Measurements from ENCODE around the gene HDGF.
A peak's percentile ranks its signal among the peaks of the same experiment; 100 is the strongest.

HDGF gene

DNA sequence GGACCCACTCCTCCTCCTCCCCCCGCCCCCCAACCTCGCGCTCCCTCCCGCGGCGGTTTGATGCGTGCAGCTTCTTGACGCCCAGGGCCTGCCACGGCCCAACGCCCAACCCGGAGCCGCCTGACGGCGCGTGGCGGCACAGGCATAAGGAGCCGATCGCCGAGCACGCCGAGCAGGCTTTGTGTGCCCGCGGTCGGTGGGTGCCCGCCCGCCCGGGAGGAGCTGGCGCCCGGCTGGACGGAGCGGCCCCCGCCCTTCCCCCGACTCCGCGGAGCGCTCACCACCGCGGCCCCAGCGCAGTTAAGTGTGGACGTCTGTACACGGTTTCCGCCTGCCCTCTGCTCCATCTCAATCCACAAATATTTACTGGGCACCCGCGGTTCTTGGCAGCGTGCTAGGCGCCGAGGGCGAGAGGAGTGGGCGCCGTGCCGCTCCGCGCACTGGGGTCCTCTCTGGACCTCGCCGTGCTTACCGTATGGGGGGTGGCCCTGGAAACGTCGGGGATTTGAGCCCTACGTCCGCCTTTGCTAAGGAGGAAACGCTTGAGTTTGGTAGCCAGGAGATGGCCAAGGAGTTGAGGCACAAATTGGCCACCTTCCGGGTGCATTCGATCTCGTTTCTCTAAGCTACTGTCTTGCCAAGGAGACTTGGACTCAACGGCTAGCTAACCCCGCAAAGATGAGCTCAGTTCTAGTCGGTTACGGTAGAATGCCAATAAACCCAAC lies 444 bp upstream of the HDGF start:
- H4K8ac ChIP-seq (ENCODE audit: low read depth, low read length): no peak overlapping the region
- peak overlapping the region; percentile 16 for H2BK120ac ChIP-seq (ENCODE audit: low read depth, low read length)
- DNase-seq: peak; percentile 98
- peak overlapping the region; percentile 75 for H2BK5ac ChIP-seq (ENCODE audit: low read length)
- no peaks in the 10 kb centered on the region for H3K27me3 ChIP-seq (ENCODE audit: insufficient read depth, low read length, poor library complexity)
- peaks cover 5% of the 10 kb centered on the region for H3K79me1 ChIP-seq (ENCODE audit: low read length)
- no peak overlapping the region for H3K23ac ChIP-seq (ENCODE audit: low read length)
- H3K36me3 ChIP-seq (ENCODE audit: control insufficient read depth, insufficient read depth, low read length): peaks cover 2% of the 10 kb centered on the region
- peaks cover 50% of the 10 kb centered on the region for H3K79me2 ChIP-seq (ENCODE audit: control insufficient read depth, insufficient read depth, low read length)
- H3K18ac ChIP-seq (ENCODE audit: low read length): peak overlapping the region; percentile 57
- peak overlapping the region; percentile 2 for H2AK5ac ChIP-seq (ENCODE audit: low read length)
- H3K27ac ChIP-seq (ENCODE audit: low read depth, low read length): peak overlapping the region; percentile 45
- peak overlapping the region; percentile 89 for H3K4me3 ChIP-seq (ENCODE audit: low read length)
- no peak overlapping the region for H2BK15ac ChIP-seq (replicated peaks; ENCODE audit: low read depth)
- H3K4me2 ChIP-seq (ENCODE audit: low read length): peak overlapping the region; percentile 41
- peak overlapping the region; percentile 98 for H3K56ac ChIP-seq (ENCODE audit: low read length)
- no CpG with 5 or more reads among the region's 68 CpGs for WGBS (ENCODE audit: extremely low coverage, insufficient coverage, low lambda C conversion rate)
- peak overlapping the region; percentile 68 for H4K5ac ChIP-seq (ENCODE audit: low read length)
- peak overlapping the region; percentile 76 for H3K4ac ChIP-seq (ENCODE audit: low read depth, low read length)
- peaks cover 22% of the 10 kb centered on the region for H3K4me1 ChIP-seq (ENCODE audit: control insufficient read depth, low read depth, low read length)
- H3K9ac ChIP-seq (ENCODE audit: low read length): peak overlapping the region; percentile 97

- no peak overlapping the region for H2AK5ac ChIP-seq (ENCODE audit: low read length)
- H4K8ac ChIP-seq (ENCODE audit: low read depth, low read length): peak overlapping the region; percentile 31
- H3K27me3 ChIP-seq (ENCODE audit: insufficient read depth, low read length, poor library complexity): no peaks in the 10 kb centered on the region
- H3K79me1 ChIP-seq (ENCODE audit: low read length): peaks cover 7% of the 10 kb centered on the region
- H2BK15ac ChIP-seq (replicated peaks; ENCODE audit: low read depth): no peak overlapping the region
- DNase-seq: peak; percentile 68
- WGBS (ENCODE audit: extremely low coverage, insufficient coverage, low lambda C conversion rate): no CpG with 5 or more reads among the region's 64 CpGs
- H3K9ac ChIP-seq (ENCODE audit: low read length): peak overlapping the region; percentile 93
- H4K5ac ChIP-seq (ENCODE audit: low read length): no peak overlapping the region
- peak overlapping the region; percentile 95 for H3K23ac ChIP-seq (ENCODE audit: low read length)
- H3K4me1 ChIP-seq (ENCODE audit: control insufficient read depth, low read depth, low read length): peaks cover 27% of the 10 kb centered on the region
- H2BK5ac ChIP-seq (ENCODE audit: low read length): peak overlapping the region; percentile 65
- H3K36me3 ChIP-seq (ENCODE audit: control insufficient read depth, insufficient read depth, low read length): peaks cover 2% of the 10 kb centered on the region
- H3K4ac ChIP-seq (ENCODE audit: low read depth, low read length): peak overlapping the region; percentile 96
- peaks cover 59% of the 10 kb centered on the region for H3K79me2 ChIP-seq (ENCODE audit: control insufficient read depth, insufficient read depth, low read length)
- H3K27ac ChIP-seq (ENCODE audit: low read depth, low read length): peak overlapping the region; percentile 93
- peak overlapping the region; percentile 96 for H3K18ac ChIP-seq (ENCODE audit: low read length)
- H3K56ac ChIP-seq (ENCODE audit: low read length): peak overlapping the region; percentile 91
- H3K4me3 ChIP-seq (ENCODE audit: low read length): peak overlapping the region; percentile 92
- peak overlapping the region; percentile 88 for H3K4me2 ChIP-seq (ENCODE audit: low read length)
- peak overlapping the region; percentile 86 for H2BK120ac ChIP-seq (ENCODE audit: low read depth, low read length)
Observed at GRCh38 chr1:156750711-156751450, 594 bp downstream of the HDGF start.

DNA sequence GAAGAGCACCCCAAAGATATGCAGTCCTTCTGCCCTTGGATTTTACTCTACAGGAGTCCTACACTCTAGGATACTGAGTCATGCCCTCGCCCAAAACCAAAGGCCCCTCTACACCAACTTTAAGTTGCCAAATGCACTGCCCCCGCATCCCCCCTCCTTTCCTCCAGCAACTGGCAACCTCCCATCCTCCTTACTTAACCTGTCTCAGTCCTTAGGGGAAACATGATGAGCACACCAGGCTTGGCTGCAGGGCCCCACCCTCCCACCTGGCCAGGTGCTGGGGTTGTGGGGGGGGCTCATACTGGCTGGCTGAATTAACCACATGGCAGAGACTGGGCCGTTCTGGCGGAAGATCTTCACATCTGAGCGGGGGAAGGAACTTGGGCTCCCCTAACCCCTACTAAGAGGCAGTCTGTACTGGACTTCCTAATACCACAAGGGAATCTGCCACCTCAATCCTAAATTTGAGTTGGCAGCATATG lies 1.2 kb downstream of the HDGF start:
- WGBS (ENCODE audit: extremely low coverage, insufficient coverage, low lambda C conversion rate): no CpG with 5 or more reads among the region's 5 CpGs
- peak overlapping the region; percentile 88 for H3K4me2 ChIP-seq (ENCODE audit: low read length)

GRCh38 chr1:156749419-156750118 lies 1.9 kb downstream of the HDGF start:
- peaks cover 33% of the 10 kb centered on the region for H3K4me1 ChIP-seq (ENCODE audit: control insufficient read depth, low read depth, low read length)

More for the DNA sequence above, 1.2 kb downstream of the HDGF start:
- Histone ChIP-seq H3K56ac (ENCODE audit: low read length) (peak overlapping the region; percentile 91), H3K4me1 (ENCODE audit: control insufficient read depth, low read depth, low read length) (peaks cover 32% of the 10 kb centered on the region), H4K5ac (ENCODE audit: low read length) (no peak overlapping the region), H2BK120ac (ENCODE audit: low read depth, low read length) (peak overlapping the region; percentile 86), H3K4ac (ENCODE audit: low read depth, low read length) (peak overlapping the region; percentile 96), H3K27ac (ENCODE audit: low read depth, low read length) (peak overlapping the region; percentile 93), H3K9ac (ENCODE audit: low read length) (peak overlapping the region; percentile 93), H3K79me2 (ENCODE audit: control insufficient read depth, insufficient read depth, low read length) (peaks cover 65% of the 10 kb centered on the region), H3K23ac (ENCODE audit: low read length) (no peak overlapping the region), H3K18ac (ENCODE audit: low read length) (peak overlapping the region; percentile 96), H3K27me3 (ENCODE audit: insufficient read depth, low read length, poor library complexity) (no peaks in the 10 kb centered on the region), H4K8ac (ENCODE audit: low read depth, low read length) (peak overlapping the region; percentile 31), H2AK5ac (ENCODE audit: low read length) (peak overlapping the region; percentile 93), H3K4me3 (ENCODE audit: low read length) (peak overlapping the region; percentile 92), H2BK5ac (ENCODE audit: low read length) (peak overlapping the region; percentile 93), H3K36me3 (ENCODE audit: control insufficient read depth, insufficient read depth, low read length) (peaks cover 2% of the 10 kb centered on the region), H3K79me1 (ENCODE audit: low read length) (peaks cover 13% of the 10 kb centered on the region), H2BK15ac (replicated peaks; ENCODE audit: low read depth) (no peak overlapping the region)
- peak; percentile 44 for DNase-seq

GRCh38 chr1:156748670-156749418 lies 2.6 kb downstream of the HDGF start:
- Histone ChIP-seq H3K4me1 (ENCODE audit: control insufficient read depth, low read depth, low read length) (peaks cover 33% of the 10 kb centered on the region), H2AK5ac (ENCODE audit: low read length) (peak overlapping the region; percentile 93), H3K4me2 (ENCODE audit: low read length) (peak overlapping the region; percentile 88), H3K9ac (ENCODE audit: low read length) (peak overlapping the region; percentile 93), H3K27ac (ENCODE audit: low read depth, low read length) (peak overlapping the region; percentile 87), H2BK120ac (ENCODE audit: low read depth, low read length) (peak overlapping the region; percentile 8), H2BK5ac (ENCODE audit: low read length) (peak overlapping the region; percentile 93), H3K79me1 (ENCODE audit: low read length) (peaks cover 19% of the 10 kb centered on the region), H3K36me3 (ENCODE audit: control insufficient read depth, insufficient read depth, low read length) (peaks cover 5% of the 10 kb centered on the region), H3K27me3 (ENCODE audit: insufficient read depth, low read length, poor library complexity) (no peaks in the 10 kb centered on the region), H3K18ac (ENCODE audit: low read length) (peak overlapping the region; percentile 96), H3K4me3 (ENCODE audit: low read length) (no peak overlapping the region), H3K79me2 (ENCODE audit: control insufficient read depth, insufficient read depth, low read length) (peaks cover 74% of the 10 kb centered on the region), H2BK15ac (replicated peaks; ENCODE audit: low read depth) (no peak overlapping the region), H3K23ac (ENCODE audit: low read length) (peak overlapping the region; percentile 83), H4K5ac (ENCODE audit: low read length) (peak overlapping the region; percentile 84), H3K56ac (ENCODE audit: low read length) (peak overlapping the region; percentile 91), H4K8ac (ENCODE audit: low read depth, low read length) (no peak overlapping the region), H3K4ac (ENCODE audit: low read depth, low read length) (peak overlapping the region; percentile 89)
- no CpG with 5 or more reads among the region's 9 CpGs for WGBS (ENCODE audit: extremely low coverage, insufficient coverage, low lambda C conversion rate)
- DNase-seq: peak; percentile 37

More at GRCh38 chr1:156749419-156750118, 1.9 kb downstream of the HDGF start:
- Histone ChIP-seq H3K27ac (ENCODE audit: low read depth, low read length) (peak overlapping the region; percentile 93), H3K56ac (ENCODE audit: low read length) (peak overlapping the region; percentile 91), H3K27me3 (ENCODE audit: insufficient read depth, low read length, poor library complexity) (no peaks in the 10 kb centered on the region), H2BK120ac (ENCODE audit: low read depth, low read length) (no peak overlapping the region), H3K79me2 (ENCODE audit: control insufficient read depth, insufficient read depth, low read length) (peaks cover 72% of the 10 kb centered on the region), H2BK15ac (replicated peaks; ENCODE audit: low read depth) (no peak overlapping the region), H4K5ac (ENCODE audit: low read length) (peak overlapping the region; percentile 84), H3K9ac (ENCODE audit: low read length) (peak overlapping the region; percentile 93), H3K36me3 (ENCODE audit: control insufficient read depth, insufficient read depth, low read length) (peaks cover 3% of the 10 kb centered on the region), H3K18ac (ENCODE audit: low read length) (peak overlapping the region; percentile 96), H4K8ac (ENCODE audit: low read depth, low read length) (no peak overlapping the region), H2AK5ac (ENCODE audit: low read length) (peak overlapping the region; percentile 93), H3K4ac (ENCODE audit: low read depth, low read length) (peak overlapping the region; percentile 96), H3K4me3 (ENCODE audit: low read length) (peak overlapping the region; percentile 92), H3K23ac (ENCODE audit: low read length) (peak overlapping the region; percentile 72), H2BK5ac (ENCODE audit: low read length) (peak overlapping the region; percentile 93), H3K4me2 (ENCODE audit: low read length) (peak overlapping the region; percentile 88), H3K79me1 (ENCODE audit: low read length) (peaks cover 19% of the 10 kb centered on the region)
- DNase-seq: no peak
- no CpG with 5 or more reads among the region's 8 CpGs for WGBS (ENCODE audit: extremely low coverage, insufficient coverage, low lambda C conversion rate)

All from mesendoderm (in vitro differentiated cells).